T-helper 1 cell (primary cell): ENCODE measurements around the gene POLR3GL.

ENCODE experiments used
- DNase-seq, 5 donors: peaks; one replicate each; pipeline ENCODE4 v3.0.0-alpha.2; 2012 to 2020

POLR3GL gene

GRCh38 chr1:145977016-145977415 is 12.5 kb downstream of the POLR3GL start:
- DNase-seq: no peak

GRCh38 chr1:145977486-145978470 is 13.3 kb downstream of the POLR3GL start:
- DNase-seq: peak; percentile 48 to 87 (median 59)

GRCh38 chr1:145978471-145978853 is 14.0 kb downstream of the POLR3GL start:
- no peak for DNase-seq

GRCh38 chr1:145978854-145979745 is 14.6 kb downstream of the POLR3GL start:
- DNase-seq: peak; percentile 54 to 96 (median 71)

- peak in 1 of 5 donors; percentile 78 for DNase-seq
Measured at GRCh38 chr1:145979746-145980456, 15.4 kb downstream of the POLR3GL start.

GRCh38 chr1:145980457-145980994 is 16.0 kb downstream of the POLR3GL start:
- DNase-seq: no peak

GRCh38 chr1:145982010-145982723 is 17.7 kb downstream of the POLR3GL start:
- DNase-seq: no peak

GRCh38 chr1:145983206-145983675 is 18.8 kb downstream of the POLR3GL start:
- DNase-seq: no peak

- peak in 2 of 5 donors; percentile 28 to 36 for DNase-seq
Measured at GRCh38 chr1:145983960-145984830, 19.7 kb downstream of the POLR3GL start.

GRCh38 chr1:145985129-145985501 is 20.6 kb downstream of the POLR3GL start:
- no peak for DNase-seq

GRCh38 chr1:145985502-145986439 is 21.3 kb downstream of the POLR3GL start:
- no peak for DNase-seq

- DNase-seq: no peak
Measured at GRCh38 chr1:145986551-145986950, 22.1 kb downstream of the POLR3GL start.

- no peak for DNase-seq
Measured at GRCh38 chr1:145987926-145988325, 23.4 kb downstream of the POLR3GL start.

GRCh38 chr1:145988773-145989172 is 24.3 kb downstream of the POLR3GL start:
- DNase-seq: no peak

GRCh38 chr1:145990249-145990855 is 25.9 kb downstream of the POLR3GL start:
- DNase-seq: no peak

GRCh38 chr1:145991735-145992412 is 27.4 kb downstream of the POLR3GL start:
- DNase-seq: no peak

GRCh38 chr1:145992502-145992936 is 28.0 kb downstream of the POLR3GL start:
- DNase-seq: no peak

- DNase-seq: no peak
Measured at GRCh38 chr1:145992958-145993617, 28.6 kb downstream of the POLR3GL start.
